H1 (cell line): ENCODE data around the gene MUC5AC. TPM values are rescaled to one million over a fixed set of nuclear protein-coding genes. Genes with fewer than 3 reads are reported as not detected.

Experiments
- CTCF ChIA-PET: fragments of 300-600 bp; sonication (Branson Sonifier 250); formaldehyde crosslinking; loops from one replicate; lab custom pipeline; 2021; ENCODE audit not compliant: partially characterized antibody; lab: Charles Lee
- POLR2A ChIA-PET: fragments of 300-600 bp; sonication (Branson Sonifier 250); formaldehyde crosslinking; loops from one replicate; lab custom pipeline; 2021; ENCODE audit warnings: inconsistent platforms; ENCODE audit not compliant: partially characterized antibody; lab: Charles Lee
- DNase-seq, 2 experiments: peaks; one replicate each; pipeline versions ENCODE4 v3.0.0 to v3.0.0-alpha.2; 2010 to 2022; ENCODE audit warnings: low spot score in 2 of 2, low read depth in 1 of 2, mixed read lengths in 1 of 2
- FAIRE-seq: peaks from 2 replicates; lab custom pipeline; 2011; peaks lifted over from hg19 to GRCh38; lab: Jason Lieb, UNC
- H2AFZ ChIP-seq: 2 replicates; pipeline ENCODE4 v1.8.1; 2012; ENCODE audit warnings: low read length, inconsistent platforms
- H2AK5ac ChIP-seq: 2 replicates; pipeline ENCODE4 v1.6.1; 2013; ENCODE audit warnings: low read depth, low read length
- H2BK120ac ChIP-seq: replicated peaks from 2 replicates; pipeline ENCODE3; 2013; ENCODE audit warnings: low read depth, low read length, inconsistent platforms
- H2BK12ac ChIP-seq: 2 replicates; pipeline ENCODE4 v1.6.1; 2013; ENCODE audit warnings: low read depth, low read length
- H2BK15ac ChIP-seq: 2 replicates; pipeline ENCODE4 v1.6.1; 2013; ENCODE audit warnings: low read length
- H2BK20ac ChIP-seq: 2 replicates; pipeline ENCODE4 v1.6.1; 2013; ENCODE audit warnings: low read length
- H2BK5ac ChIP-seq: 2 replicates; pipeline ENCODE4 v1.6.1; 2013; ENCODE audit warnings: low read depth, low read length
- H3K14ac ChIP-seq: 2 replicates; pipeline ENCODE4 v1.6.1; 2013; ENCODE audit warnings: inconsistent platforms; ENCODE audit not compliant: insufficient read length
- H3K18ac ChIP-seq: 2 replicates; pipeline ENCODE4 v1.6.1; 2013; ENCODE audit warnings: low read length; ENCODE audit errors: extremely low read depth
- H3K23ac ChIP-seq: 2 replicates; pipeline ENCODE4 v1.6.1; 2013; ENCODE audit warnings: inconsistent platforms; ENCODE audit not compliant: insufficient read length
- H3K23me2 ChIP-seq: 2 replicates; pipeline ENCODE4 v1.6.1; 2013; ENCODE audit warnings: low read depth, low read length
- H3K27ac ChIP-seq: 2 replicates; pipeline ENCODE4 v1.6.1; 2011; ENCODE audit warnings: low read depth, low read length, inconsistent platforms
- H3K27me3 ChIP-seq, 4 experiments: replicated peaks in 1 of 4; 1 replicate in 1 of 4; 2 replicates in 3 of 4; pipeline versions ENCODE4 v1.6.1 to v1.8.1; 2011 to 2013; ENCODE audit warnings: low read length in 3 of 4, mild to moderate bottlenecking in 3 of 4, inconsistent platforms in 2 of 4, mixed read lengths in 2 of 4, moderate library complexity in 1 of 4; ENCODE audit not compliant: control insufficient read depth in 3 of 4, insufficient read depth in 3 of 4; ENCODE audit errors: extremely low read depth in 1 of 4
- H3K36me3 ChIP-seq, 4 experiments: 2 replicates each; pipeline versions ENCODE4 v1.6.1 to v1.8.1; 2011 to 2013; ENCODE audit warnings: mild to moderate bottlenecking in 4 of 4, low read length in 3 of 4, moderate library complexity in 2 of 4, control low read depth in 1 of 4, inconsistent platforms in 1 of 4; ENCODE audit not compliant: insufficient read depth in 4 of 4, control insufficient read depth in 2 of 4
- H3K4ac ChIP-seq: replicated peaks from 2 replicates; pipeline ENCODE3; 2013; ENCODE audit warnings: low read length, low read depth, mixed read lengths, inconsistent platforms; ENCODE audit not compliant: insufficient read length
- H3K4me1 ChIP-seq, 4 experiments: replicated peaks in 1 of 4; 1 replicate in 1 of 4; 2 replicates in 3 of 4; pipeline versions ENCODE4 v1.6.1 to v1.8.1; 2011 to 2013; ENCODE audit warnings: low read length in 3 of 4, inconsistent platforms in 2 of 4, mixed read lengths in 1 of 4; ENCODE audit not compliant: insufficient read depth in 4 of 4, control insufficient read depth in 3 of 4
- H3K4me2 ChIP-seq, 2 experiments: 2 replicates each; pipeline versions ENCODE4 v1.6.1 to v1.8.1; 2011 to 2013; ENCODE audit warnings: low read depth in 2 of 2, low read length in 2 of 2, control low read depth in 1 of 2, inconsistent platforms in 1 of 2, mild to moderate bottlenecking in 1 of 2; ENCODE audit not compliant: insufficient read depth in 1 of 2
- H3K4me3 ChIP-seq, 4 experiments: fragments of 200-600, 300-600 bp in 1 of 4; sonication (generic), shearing (Covaris generic), sonication (Bioruptor Twin) in 1 of 4; 2 replicates each; pipeline versions ENCODE4 v1.5.1 to v1.8.1; 2011 to 2016; ENCODE audit warnings: low read length in 4 of 4, low read depth in 3 of 4, control low read depth in 2 of 4, inconsistent platforms in 2 of 4, mild to moderate bottlenecking in 2 of 4, mixed read lengths in 1 of 4, moderate library complexity in 1 of 4; ENCODE audit not compliant: insufficient read depth in 2 of 4; ENCODE audit errors: extremely low read depth in 1 of 4
- H3K56ac ChIP-seq: replicated peaks from 2 replicates; pipeline ENCODE3; 2013; ENCODE audit warnings: low read depth, mild to moderate bottlenecking, mixed read lengths, low read length, inconsistent platforms; ENCODE audit not compliant: insufficient read length
- H3K79me1 ChIP-seq: 2 replicates; pipeline ENCODE4 v1.6.1; 2013; ENCODE audit warnings: low read depth, low read length, control low read depth
- H3K79me2 ChIP-seq, 2 experiments: 2 replicates each; pipeline versions ENCODE4 v1.6.1 to v1.8.1; 2012 to 2013; ENCODE audit warnings: low read length in 2 of 2, mild to moderate bottlenecking in 2 of 2, inconsistent platforms in 1 of 2; ENCODE audit not compliant: insufficient read depth in 2 of 2, control insufficient read depth in 1 of 2
- H3K9ac ChIP-seq, 4 experiments: replicated peaks in 1 of 4; 1 replicate in 1 of 4; 2 replicates in 3 of 4; pipeline versions ENCODE4 v1.6.1 to v1.8.1; 2011 to 2013; ENCODE audit warnings: low read depth in 3 of 4, low read length in 3 of 4, control low read depth in 2 of 4, mild to moderate bottlenecking in 2 of 4, moderate library complexity in 2 of 4, inconsistent platforms in 1 of 4; ENCODE audit errors: extremely low read depth in 1 of 4
- H3K9me3 ChIP-seq, 2 experiments: 2 replicates each; pipeline versions ENCODE4 v1.6.1 to v1.8.1; 2012 to 2013; ENCODE audit warnings: mild to moderate bottlenecking in 2 of 2, moderate library complexity in 2 of 2, control low read depth in 1 of 2, inconsistent platforms in 1 of 2, low read depth in 1 of 2, low read length in 1 of 2, mixed read lengths in 1 of 2; ENCODE audit not compliant: insufficient read depth in 2 of 2
- H4K20me1 ChIP-seq, 2 experiments: replicated peaks in 1 of 2; 2 replicates each; pipeline versions ENCODE3 to v1.8.1; 2011 to 2013; ENCODE audit warnings: inconsistent platforms in 2 of 2, low read length in 2 of 2, mild to moderate bottlenecking in 1 of 2; ENCODE audit not compliant: insufficient read depth in 2 of 2, control insufficient read depth in 1 of 2
- H4K5ac ChIP-seq: 2 replicates; pipeline ENCODE4 v1.6.1; 2013; ENCODE audit warnings: low read length, low read depth, mixed read lengths, inconsistent platforms; ENCODE audit not compliant: insufficient read length
- H4K8ac ChIP-seq: 2 replicates; pipeline ENCODE4 v1.8.0; 2013; ENCODE audit warnings: mild to moderate bottlenecking, moderate library complexity, low read length, inconsistent platforms; ENCODE audit not compliant: insufficient read depth; ENCODE audit errors: extremely low read depth
- H4K91ac ChIP-seq: replicated peaks from 2 replicates; pipeline ENCODE3; 2013; ENCODE audit warnings: low read length, mixed read lengths, inconsistent platforms; ENCODE audit not compliant: insufficient read length
- CBX8 ChIP-seq: fragments of 300-800, 300-1000 bp; sonication (generic); IDR thresholded peaks from 2 replicates; pipeline ENCODE4 v1.7.1; 2016; ENCODE audit warnings: low read depth, low read length, borderline replicate concordance
- CEBPB ChIP-seq: IDR thresholded peaks from 2 replicates; pipeline ENCODE4 v1.6.1; 2012; ENCODE audit warnings: low read depth, low read length
- CREB1 ChIP-seq: IDR thresholded peaks from 2 replicates; pipeline ENCODE4 v1.6.1; 2012; ENCODE audit warnings: inconsistent platforms
- CTBP2 ChIP-seq: IDR thresholded peaks from 2 replicates; pipeline ENCODE4 v1.7.0; 2011; ENCODE audit warnings: borderline replicate concordance, mild to moderate bottlenecking, moderate library complexity, mixed read lengths, low read length; ENCODE audit not compliant: insufficient read depth, insufficient read length
- GABPA ChIP-seq: IDR thresholded peaks from 2 replicates; pipeline ENCODE4 v1.6.1; 2011; ENCODE audit warnings: mild to moderate bottlenecking, low read length, moderate library complexity, borderline replicate concordance; ENCODE audit not compliant: insufficient read depth
- GTF2F1 ChIP-seq: IDR thresholded peaks from 2 replicates; pipeline ENCODE4 v1.6.1; 2012; ENCODE audit warnings: low read depth, low read length, improper control_type of control experiment, borderline replicate concordance
- RBBP5 ChIP-seq: IDR thresholded peaks from 2 replicates; pipeline ENCODE4 v1.7.1; 2012; ENCODE audit warnings: low read depth, mild to moderate bottlenecking, inconsistent platforms, low read length, moderate library complexity, borderline replicate concordance
- SIX5 ChIP-seq: IDR thresholded peaks from 2 replicates; pipeline ENCODE4 v1.6.1; 2011; ENCODE audit warnings: mild to moderate bottlenecking, low read depth, low read length
- TAF7 ChIP-seq: optimal IDR thresholded peaks from 2 replicates; pipeline ENCODE3; 2011; ENCODE audit warnings: low read depth, mild to moderate bottlenecking, inconsistent platforms, low read length, moderate library complexity, borderline replicate concordance
- TEAD4 ChIP-seq: IDR thresholded peaks from 2 replicates; pipeline ENCODE4 v1.6.1; 2012; ENCODE audit warnings: low read depth, low read length, inconsistent platforms, mixed read lengths
- WGBS, 2 experiments: shearing (Covaris generic) in 1 of 2; methylation state at CpG; one replicate each; pipeline versions ENCODE4 v1.1.6 to v1.1.7; 2013 to 2015; ENCODE audit warnings: low lambda C conversion rate in 2 of 2, mixed read lengths in 2 of 2, inconsistent platforms in 1 of 2, low coverage in 1 of 2, missing lambda C conversion rate in 1 of 2; ENCODE audit not compliant: insufficient replicate concordance in 2 of 2, insufficient coverage in 1 of 2, insufficient read length in 1 of 2; ENCODE audit errors: extremely low coverage in 1 of 2, missing lambda C conversion rate in 1 of 2; 5-methylcytosine and 5-hydroxymethylcytosine counted together
- polyA plus RNA-seq, 7 experiments: library from polyadenylated mRNA; depleted of rRNA in 3 of 7; stranded (reverse) in 5 of 7; unstranded in 2 of 7; fragments of >200 nt in 5 of 7; fragments of 200-250 nt in 2 of 7; gene quantifications; 1 replicate in 5 of 7; 2 replicates in 1 of 7; 4 replicates in 1 of 7; pipeline versions ENCODE4 v1.2.1 to v1.2.3, GENCODE V29; 2011 to 2013; ENCODE audit warnings: missing spikeins in 2 of 7, mixed read lengths in 2 of 7
- total RNA-seq: library from RNA; stranded (reverse); fragmentation: NEBNext Ultra II Directional; extraction: Animal tissue kit (Norgen Biotek cat#: 25700); gene quantifications from 2 replicates; pipeline ENCODE4 v1.2.1, GENCODE V29; 2021

The MUC5AC gene
- total and polyA plus RNA-seq, 2 of the 8 experiments (the other 6 are each of a cell fraction or from before 2014, with no cell fraction given) = not detected

GRCh38 chr11:1237128-1237580, 79.4 kb downstream of the MUC5AC start:
- Histone ChIP-seq H2BK20ac (no peak overlapping the region), H3K56ac (no peak overlapping the region), H2AK5ac (no peak overlapping the region), H4K5ac (no peak overlapping the region), H3K23me2 (no peaks in the 10 kb centered on the region), H2BK15ac (no peak overlapping the region), H3K23ac (no peak overlapping the region), H3K27ac (no peak overlapping the region), H3K4me3 (no peak overlapping the region), H3K4me2 (no peak overlapping the region), H3K4ac (no peak overlapping the region), H3K4me1 (no peaks in the 10 kb centered on the region; a peak in 1 of 7 replicates), H2AFZ (no peak overlapping the region), H4K91ac (no peak overlapping the region), H3K9ac (no peak overlapping the region), H4K20me1 (peaks cover 0 to 1% of the 10 kb centered on the region in 2 experiments), H3K14ac (no peak overlapping the region), H3K27me3 (no peaks in the 10 kb centered on the region), H3K79me1 (no peaks in the 10 kb centered on the region), H3K18ac (no peak overlapping the region), H4K8ac (no peak overlapping the region), H3K9me3 (peaks cover 0 to 22% of the 10 kb centered on the region in 2 experiments; a peak in 2 of 4 replicates), H2BK5ac (no peak overlapping the region), H2BK12ac (no peak overlapping the region), H3K36me3 (no peaks in the 10 kb centered on the region), H3K79me2 (no peaks in the 10 kb centered on the region), H2BK120ac (no peak overlapping the region)
- FAIRE-seq (no peak), DNase-seq (peak in 1 of 2 experiments; percentile 26)
- WGBS, 2 experiments = 94% methylated on average over 13 of the region's 13 CpGs; no CpG with 5 or more reads in 1 of the 2 experiments
- ChIA-PET POLR2A (no interaction called here), CTCF (no interaction called here)
- no peak for TF ChIP-seq TEAD4
- TF ChIP-seq CBX8 = no peak
- no peak for TF ChIP-seq CTBP2
- TF ChIP-seq CREB1 = no peak
- TF ChIP-seq CEBPB = no peak
- TF ChIP-seq SIX5 = no peak
- TF ChIP-seq GTF2F1 = no peak
- TF ChIP-seq GABPA = no peak
- no peak for TF ChIP-seq RBBP5
- TF ChIP-seq TAF7 = no peak
